AG10803 (cell line): ENCODE measurements around the gene TACR2.

Experiments
- DNase-seq: peaks from one replicate; pipeline ENCODE4 v3.0.0; 2010; ENCODE audit warnings: low read depth
- H3K4me3 ChIP-seq: 2 replicates; pipeline ENCODE4 v1.5.1; 2011; ENCODE audit warnings: mild to moderate bottlenecking, low read length, control low read depth
- TF ChIP-seq, protein P1 (sequence below): conservative IDR thresholded peaks from 2 replicates; pipeline ENCODE4 v1.5.1; 2011; ENCODE audit warnings: mild to moderate bottlenecking, low read length, control low read depth, inconsistent platforms

Gene TACR2

DNA sequence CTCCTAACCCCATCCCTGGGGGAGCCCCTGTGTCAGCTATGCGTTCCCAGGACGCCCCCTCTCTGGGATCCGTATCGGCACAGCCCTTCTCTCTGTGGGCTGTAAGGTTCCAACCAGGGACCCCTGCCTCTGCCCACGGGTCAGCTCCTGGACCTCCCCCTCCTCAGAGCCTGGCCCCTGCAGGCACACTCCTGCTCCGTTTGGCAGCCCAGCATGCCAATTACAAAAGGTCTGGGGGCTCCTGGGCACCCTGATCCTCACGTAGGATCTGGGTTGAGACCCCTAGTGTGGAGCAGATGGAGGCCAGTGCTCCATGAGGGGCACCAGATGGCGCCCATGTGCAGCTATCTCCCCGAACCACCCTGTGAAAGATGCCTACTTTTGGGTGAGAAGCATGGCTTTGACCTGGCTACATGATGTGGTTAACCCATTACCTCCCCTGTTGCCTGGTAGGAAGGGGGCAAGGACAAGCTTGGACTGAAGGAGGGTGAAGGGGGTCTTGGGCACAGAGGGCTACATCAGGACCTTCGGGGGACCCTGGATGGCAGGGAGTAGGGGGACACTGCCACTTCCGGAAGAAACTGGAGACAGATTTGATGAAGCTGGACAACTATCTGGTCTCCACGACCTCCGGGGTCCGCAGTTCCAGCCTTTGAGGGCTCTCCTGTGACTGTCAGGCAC lies 9.0 kb downstream of the TACR2 start:
- TF ChIP-seq, protein P1, sequence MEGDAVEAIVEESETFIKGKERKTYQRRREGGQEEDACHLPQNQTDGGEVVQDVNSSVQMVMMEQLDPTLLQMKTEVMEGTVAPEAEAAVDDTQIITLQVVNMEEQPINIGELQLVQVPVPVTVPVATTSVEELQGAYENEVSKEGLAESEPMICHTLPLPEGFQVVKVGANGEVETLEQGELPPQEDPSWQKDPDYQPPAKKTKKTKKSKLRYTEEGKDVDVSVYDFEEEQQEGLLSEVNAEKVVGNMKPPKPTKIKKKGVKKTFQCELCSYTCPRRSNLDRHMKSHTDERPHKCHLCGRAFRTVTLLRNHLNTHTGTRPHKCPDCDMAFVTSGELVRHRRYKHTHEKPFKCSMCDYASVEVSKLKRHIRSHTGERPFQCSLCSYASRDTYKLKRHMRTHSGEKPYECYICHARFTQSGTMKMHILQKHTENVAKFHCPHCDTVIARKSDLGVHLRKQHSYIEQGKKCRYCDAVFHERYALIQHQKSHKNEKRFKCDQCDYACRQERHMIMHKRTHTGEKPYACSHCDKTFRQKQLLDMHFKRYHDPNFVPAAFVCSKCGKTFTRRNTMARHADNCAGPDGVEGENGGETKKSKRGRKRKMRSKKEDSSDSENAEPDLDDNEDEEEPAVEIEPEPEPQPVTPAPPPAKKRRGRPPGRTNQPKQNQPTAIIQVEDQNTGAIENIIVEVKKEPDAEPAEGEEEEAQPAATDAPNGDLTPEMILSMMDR, result peak; percentile 19; the same call in 1 of the 2 replicates
- peak overlapping the region; percentile 13; the same call in 1 of the 2 replicates for H3K4me3 ChIP-seq
- DNase-seq, result no peak

DNA sequence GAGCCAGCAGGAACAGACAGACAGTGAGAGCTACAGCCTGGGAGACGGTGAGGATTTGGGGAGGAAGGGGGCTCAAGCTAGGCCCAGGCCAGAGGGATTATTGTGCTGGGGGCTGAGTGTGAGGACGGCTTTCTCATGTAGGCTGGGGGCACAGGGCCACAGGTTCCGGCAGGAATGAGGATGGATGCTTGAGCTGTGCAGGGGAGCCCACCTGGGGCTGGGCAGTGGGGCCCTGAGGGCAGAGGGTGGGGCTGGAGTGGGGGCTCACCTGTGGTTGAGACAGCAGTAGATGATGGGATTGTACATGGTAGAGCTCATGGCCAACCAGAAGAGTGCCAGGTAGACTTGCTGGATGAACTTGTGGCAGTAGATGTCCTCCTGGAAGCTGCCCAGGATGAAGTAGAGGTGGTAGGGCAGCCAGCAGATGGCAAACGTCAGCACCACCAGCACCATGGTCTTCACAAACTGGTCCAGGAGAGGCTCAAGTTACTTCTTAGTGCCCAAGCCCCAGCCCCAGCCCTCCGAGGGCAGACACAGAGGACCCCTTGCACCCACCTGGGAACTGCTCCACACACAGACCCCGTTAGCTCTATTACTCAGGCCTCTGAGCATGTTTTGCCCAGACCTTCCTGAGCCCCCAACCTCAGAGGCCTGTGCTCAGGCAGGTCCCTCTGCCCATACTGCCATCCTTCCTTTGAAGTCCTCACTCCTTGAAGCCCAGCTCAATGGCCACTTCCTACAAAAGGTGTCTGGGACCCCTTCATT lies 9.7 kb downstream of the TACR2 start:
- TF ChIP-seq, protein P1, result no peak
- no peak overlapping the region for H3K4me3 ChIP-seq
- DNase-seq, result no peak

DNA sequence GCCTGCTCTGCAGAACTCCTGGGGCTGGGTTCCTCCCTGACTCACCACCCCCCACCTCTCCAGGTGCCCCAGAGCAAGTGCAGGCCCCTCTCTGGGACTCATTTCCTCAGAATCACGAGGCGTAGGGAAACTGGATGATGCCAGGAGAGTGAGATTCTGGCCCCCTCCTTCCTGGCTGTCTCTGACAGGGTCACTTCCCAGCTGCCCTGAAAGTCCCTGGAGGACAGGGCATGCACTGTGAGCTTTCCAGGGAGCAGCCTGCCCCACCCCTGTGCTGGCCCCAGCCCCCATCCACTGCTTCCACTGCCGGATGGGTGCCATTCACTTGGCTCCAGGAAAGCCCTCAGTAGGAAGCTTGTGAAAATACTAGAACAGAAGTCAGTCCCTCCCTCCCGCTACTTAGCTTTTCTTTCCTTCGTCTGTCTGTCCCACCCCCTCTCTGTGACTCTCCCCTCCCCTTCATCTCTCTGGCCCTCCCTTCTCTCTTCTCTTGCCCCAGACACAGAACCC lies 10.4 kb downstream of the TACR2 start:
- H3K4me3 ChIP-seq, result no peak overlapping the region
- TF ChIP-seq, protein P1, result no peak
- DNase-seq, result no peak

DNA sequence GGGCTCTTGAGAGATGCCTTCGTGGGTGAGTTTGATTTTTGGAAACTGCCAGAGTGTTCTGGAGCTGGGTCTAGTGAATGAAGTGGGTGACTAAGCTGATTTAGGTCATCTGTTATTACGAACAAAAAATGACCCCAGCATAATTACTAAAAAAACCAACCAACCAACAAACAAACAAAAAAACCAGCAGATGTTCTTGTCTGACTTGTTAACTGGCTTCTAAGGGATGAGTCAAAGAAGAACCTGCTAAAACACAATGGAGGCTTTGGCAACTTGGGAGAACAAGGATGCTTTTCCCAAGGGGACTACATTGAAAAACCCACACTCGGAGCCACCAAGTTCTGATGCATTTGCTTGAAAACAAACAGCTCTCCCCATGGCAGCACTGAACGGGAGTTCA lies 11.5 kb downstream of the TACR2 start:
- DNase-seq, result peak; percentile 28
- no peak overlapping the region for H3K4me3 ChIP-seq
- TF ChIP-seq, protein P1, result no peak

DNA sequence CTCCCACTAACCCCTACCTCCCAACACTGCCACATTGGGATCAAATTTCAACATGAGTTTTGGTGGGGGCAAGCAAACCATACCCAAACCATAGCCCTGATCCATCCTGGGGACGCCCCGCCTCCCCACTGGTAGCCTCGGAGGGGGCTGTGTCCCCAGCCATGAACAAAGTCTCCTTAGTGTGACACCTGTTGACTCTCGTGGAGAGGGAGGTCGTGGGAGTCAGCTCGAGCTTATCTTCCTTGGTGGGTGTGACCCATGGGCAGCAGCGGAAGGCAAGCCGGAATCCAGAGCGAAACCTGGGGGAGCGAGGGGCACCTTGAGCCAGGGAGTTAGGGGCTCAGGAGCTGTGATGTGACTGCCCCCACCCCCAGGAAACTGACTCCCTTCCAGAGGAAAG lies 11.9 kb downstream of the TACR2 start:
- no peak overlapping the region for H3K4me3 ChIP-seq

DNA sequence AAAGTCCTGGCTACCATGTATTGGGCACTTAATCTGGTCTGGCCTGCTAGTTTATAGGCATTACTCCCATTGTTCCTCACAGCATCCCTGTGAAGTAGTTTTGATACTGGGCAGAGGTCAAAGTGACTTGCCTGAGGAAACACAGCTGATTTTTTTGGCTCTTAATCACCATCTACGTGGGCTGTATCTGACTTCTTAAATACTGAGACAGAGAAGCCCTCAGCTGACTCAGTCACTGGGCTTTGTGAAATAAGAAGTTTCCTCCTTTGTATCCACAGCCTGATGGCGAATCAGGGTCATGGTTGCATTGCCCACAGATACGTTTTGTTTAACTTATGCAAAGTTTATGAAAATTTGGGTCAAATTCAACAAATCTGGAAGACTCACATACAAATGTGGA lies 13.2 kb downstream of the TACR2 start:
- H3K4me3 ChIP-seq, result no peak overlapping the region
- DNase-seq, result peak; percentile 64
- TF ChIP-seq, protein P1, result no peak

More for the DNA sequence above, 11.9 kb downstream of the TACR2 start:
- DNase-seq, result no peak
- TF ChIP-seq, protein P1, result no peak
